Gastroesophageal sphincter (tissue), 4 donors: ENCODE data around the gene ADGRL2. TPM values are rescaled to one million over a fixed set of nuclear protein-coding genes. Genes with fewer than 3 reads are reported as not detected.

ENCODE experiments used
- ATAC-seq: fragments of 150-250 bp; one replicate; pipeline ENCODE4 v1.9.1; 2016; ENCODE audit warnings: mild to moderate bottlenecking, moderate library complexity
- H3K27ac ChIP-seq, 4 donors: fragments of 200-600 bp; sonication (generic) in 3 of 4; 1 replicate in 3 of 4; 2 replicates in 1 of 4; pipeline ENCODE4 v1.5.1; 2016 to 2019
- H3K27me3 ChIP-seq: fragments of 200-600 bp; sonication (generic); one replicate; pipeline ENCODE4 v1.5.1; 2019
- H3K36me3 ChIP-seq, 2 donors: fragments of 200-600 bp; sonication (generic); one replicate each; pipeline ENCODE4 v1.5.1; 2019; ENCODE audit warnings: control low read depth in 1 of 2
- H3K4me1 ChIP-seq, 3 donors: fragments of 200-600 bp; sonication (generic); 1 replicate in 2 of 3; 2 replicates in 1 of 3; pipeline ENCODE4 v1.5.1; 2016 to 2019; ENCODE audit warnings: control low read depth in 2 of 3
- H3K4me3 ChIP-seq, 2 donors: fragments of 200-600 bp; sonication (generic); one replicate each; pipeline ENCODE4 v1.5.1; 2019; ENCODE audit warnings: mild to moderate bottlenecking in 1 of 2, moderate library complexity in 1 of 2
- H3K9me3 ChIP-seq, 3 donors: fragments of 200-600 bp; sonication (generic); one replicate each; pipeline ENCODE4 v1.5.1; 2017 to 2019; ENCODE audit warnings: control low read depth in 2 of 3
- CTCF ChIP-seq, 4 experiments: fragments of 200-600 bp in 2 of 4; fragments of 450-650 bp in 2 of 4; sonication (generic) in 1 of 4; IDR thresholded peaks; one replicate each; pipeline ENCODE4 v1.5.1; 2017 to 2019; ENCODE audit warnings: antibody characterized with exemption in 4 of 4, mild to moderate bottlenecking in 2 of 4, moderate library complexity in 2 of 4
- EP300 ChIP-seq: sonication (generic); formaldehyde crosslinking; IDR thresholded peaks from one replicate; pipeline ENCODE4 v1.6.1; 2017; ENCODE audit warnings: antibody characterized with exemption, mild to moderate bottlenecking
- POLR2A ChIP-seq, 2 donors: fragments of 450-650 bp; IDR thresholded peaks; one replicate each; pipeline ENCODE4 v1.6.1; 2017; ENCODE audit warnings: antibody characterized with exemption in 2 of 2, mild to moderate bottlenecking in 2 of 2, moderate library complexity in 1 of 2
- POLR2AphosphoS5 ChIP-seq: sonication (generic); formaldehyde crosslinking; IDR thresholded peaks from one replicate; pipeline ENCODE4 v1.6.1; 2017; ENCODE audit warnings: antibody characterized with exemption
- WGBS, 2 donors: methylation state at CpG; one replicate each; pipeline ENCODE4 v1.1.5; 2018; ENCODE audit warnings: low coverage in 1 of 2; 5-methylcytosine and 5-hydroxymethylcytosine counted together
- total RNA-seq, 4 donors: library from RNA; depleted of rRNA; stranded (reverse); fragments of >200 nt; gene quantifications; one replicate each; pipeline ENCODE4 v1.1.0, GENCODE V29; 2016

ADGRL2 gene
- total RNA-seq, 4 donors from 2014 or later: 68.9 to 141 (median 83.8) TPM

- H3K27ac ChIP-seq: no peak overlapping the region
- H3K4me3 ChIP-seq: no peak overlapping the region
- H3K4me1 ChIP-seq: no peaks in the 10 kb centered on the region
- no peaks in the 10 kb centered on the region for H3K9me3 ChIP-seq
- 93 to 96% methylated on average over 3 of the region's 3 CpGs for WGBS, 2 donors
- no peak for TF ChIP-seq EP300
- no peak for TF ChIP-seq CTCF (IDR thresholded peaks at IDR 0.05)
- TF ChIP-seq POLR2AphosphoS5: no peak
- TF ChIP-seq POLR2A (IDR thresholded peaks at IDR 0.05): no peak
- no peak for ATAC-seq
- H3K36me3 ChIP-seq: peaks cover 6 to 74% of the 10 kb centered on the region in 2 donors
- no peaks in the 10 kb centered on the region for H3K27me3 ChIP-seq
Observed at GRCh38 chr1:81970416-81970815, 169.7 kb downstream of the ADGRL2 start.

GRCh38 chr1:81974222-81974841 is 173.6 kb downstream of the ADGRL2 start:
- 56 to 89% methylated on average over 1 to 4 of the region's 4 CpGs for WGBS, 2 donors
- H3K27me3 ChIP-seq: no peaks in the 10 kb centered on the region
- no peak overlapping the region for H3K27ac ChIP-seq
- ATAC-seq: no peak
- TF ChIP-seq POLR2AphosphoS5 (no peak), EP300 (no peak), POLR2A (IDR thresholded peaks at IDR 0.05) (no peak), CTCF (IDR thresholded peaks at IDR 0.05) (no peak)
- no peaks in the 10 kb centered on the region for H3K9me3 ChIP-seq
- peaks cover 0 to 51% of the 10 kb centered on the region in 2 donors for H3K36me3 ChIP-seq
- no peak overlapping the region for H3K4me3 ChIP-seq
- H3K4me1 ChIP-seq: peaks cover 0 to 14% (median 0%) of the 10 kb centered on the region in 3 donors

GRCh38 chr1:81974883-81975555 is 174.3 kb downstream of the ADGRL2 start:
- 86 to 89% methylated on average over 1 to 3 of the region's 3 CpGs for WGBS, 2 donors
- Histone ChIP-seq H3K36me3 (peaks cover 0 to 44% of the 10 kb centered on the region in 2 donors), H3K9me3 (no peaks in the 10 kb centered on the region), H3K27me3 (no peaks in the 10 kb centered on the region), H3K27ac (no peak overlapping the region), H3K4me1 (peaks cover 0 to 16% (median 0%) of the 10 kb centered on the region in 3 donors), H3K4me3 (no peak overlapping the region)
- ATAC-seq: no peak
- no peak for TF ChIP-seq EP300
- no peak for TF ChIP-seq CTCF (IDR thresholded peaks at IDR 0.05)
- TF ChIP-seq POLR2A (IDR thresholded peaks at IDR 0.05): no peak
- no peak for TF ChIP-seq POLR2AphosphoS5

- WGBS, 2 donors: 73 to 82% methylated on average over 2 of the region's 2 CpGs
- Histone ChIP-seq H3K36me3 (peaks cover 0 to 28% of the 10 kb centered on the region in 2 donors), H3K4me1 (peaks cover 0 to 16% (median 0%) of the 10 kb centered on the region in 3 donors), H3K4me3 (no peak overlapping the region), H3K27me3 (no peaks in the 10 kb centered on the region), H3K27ac (no peak overlapping the region), H3K9me3 (no peaks in the 10 kb centered on the region)
- no peak for TF ChIP-seq EP300
- TF ChIP-seq CTCF (IDR thresholded peaks at IDR 0.05): no peak
- TF ChIP-seq POLR2AphosphoS5: no peak
- no peak for TF ChIP-seq POLR2A (IDR thresholded peaks at IDR 0.05)
- no peak for ATAC-seq
Observed at GRCh38 chr1:81976539-81976938, 175.8 kb downstream of the ADGRL2 start.

GRCh38 chr1:81978945-81979344 is 178.2 kb downstream of the ADGRL2 start:
- Histone ChIP-seq H3K36me3 (peaks cover 0 to 33% of the 10 kb centered on the region in 2 donors), H3K9me3 (no peaks in the 10 kb centered on the region), H3K4me3 (no peak overlapping the region), H3K27me3 (no peaks in the 10 kb centered on the region), H3K27ac (no peak overlapping the region), H3K4me1 (peaks cover 0 to 16% (median 0%) of the 10 kb centered on the region in 3 donors)
- no peak for TF ChIP-seq EP300
- ATAC-seq: no peak
